ENCODE data around the gene CRLF1.
"Not testable (repeated sequence)": the region's sequence is repeated elsewhere in the genome, so short reads cannot be mapped to it uniquely, and the experiment has no call there.

The CRLF1 gene

DNA sequence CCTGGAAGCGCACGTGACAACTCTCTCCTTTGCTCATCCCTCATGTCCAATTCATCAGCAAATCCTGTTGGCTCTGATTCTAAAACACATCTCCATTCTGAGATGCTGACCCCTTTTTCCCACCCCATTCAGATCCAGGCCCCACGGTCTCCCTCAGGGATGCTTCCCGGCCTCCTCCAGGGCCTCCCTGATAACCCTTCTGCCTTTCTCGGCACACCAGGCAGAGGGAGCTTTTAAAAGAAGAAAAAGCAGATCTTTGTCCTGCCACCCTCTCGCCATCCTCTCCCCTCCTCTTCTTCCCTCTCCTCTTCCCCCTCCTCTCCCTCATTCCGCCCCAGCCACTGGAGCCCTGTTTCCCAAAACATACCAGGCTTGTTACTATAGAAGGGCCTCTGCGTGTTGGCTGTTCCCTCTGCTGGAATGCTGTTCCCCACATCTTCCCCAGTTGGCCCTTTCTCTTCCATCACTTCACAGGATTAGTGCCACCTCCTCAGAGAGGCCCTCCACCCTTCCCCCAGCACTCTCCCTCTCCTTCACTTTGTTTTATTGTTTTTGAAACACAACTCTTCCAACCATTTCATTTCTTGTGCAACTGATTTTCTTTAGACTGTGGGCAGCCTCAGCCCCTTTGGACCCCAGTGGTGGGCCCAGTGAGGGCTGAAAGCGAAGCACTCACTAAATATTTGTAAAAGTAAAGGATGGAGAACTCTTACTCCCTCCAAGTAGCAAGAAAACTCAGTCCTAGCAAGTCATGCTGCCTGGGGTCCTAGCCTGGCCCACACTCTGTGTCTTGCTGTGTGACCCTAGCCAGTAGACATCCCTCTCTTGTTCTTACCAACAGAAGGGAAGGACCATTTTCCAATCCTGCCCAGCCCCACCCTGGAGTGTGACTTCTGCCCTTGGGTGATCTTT is 2.5 kb upstream of the CRLF1 start:
- no peak for DNase-seq (ENCODE audit: low spot score)

DNA sequence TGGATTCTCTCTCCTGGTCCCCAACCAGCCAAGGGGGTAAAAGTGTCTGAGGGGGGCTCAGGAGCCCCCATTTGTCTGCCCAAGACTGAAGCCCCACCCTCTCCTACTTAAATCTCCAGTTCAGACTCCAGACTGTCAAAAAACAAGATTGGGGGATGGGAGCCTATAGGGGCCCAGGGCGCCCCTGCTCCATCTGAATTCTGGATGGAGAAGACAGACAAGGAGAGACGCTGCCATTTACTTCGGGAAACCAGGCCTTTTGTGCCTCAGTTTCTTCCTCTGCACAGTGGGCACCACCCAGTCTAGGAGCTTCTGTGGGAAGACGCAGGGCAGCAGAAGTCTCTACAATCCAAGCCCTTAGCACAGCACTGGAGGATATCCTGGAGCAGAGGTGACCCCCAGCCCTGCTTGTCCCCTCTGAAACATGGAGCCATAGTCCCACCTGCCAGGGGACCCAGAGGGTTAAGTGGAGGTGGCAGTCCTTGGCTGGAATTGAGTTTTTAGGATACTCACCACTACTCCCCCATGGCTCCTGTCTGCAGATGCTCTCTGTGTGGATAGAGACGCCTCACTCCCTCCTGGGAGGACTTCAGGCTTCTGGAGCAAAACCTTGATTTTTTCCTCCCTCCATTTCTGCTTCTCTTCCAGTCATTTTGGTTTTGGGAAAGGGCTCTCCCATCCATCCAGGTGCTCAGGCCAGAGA is 1.7 kb upstream of the CRLF1 start:
- DNase-seq (ENCODE audit: low spot score) = no peak

DNA sequence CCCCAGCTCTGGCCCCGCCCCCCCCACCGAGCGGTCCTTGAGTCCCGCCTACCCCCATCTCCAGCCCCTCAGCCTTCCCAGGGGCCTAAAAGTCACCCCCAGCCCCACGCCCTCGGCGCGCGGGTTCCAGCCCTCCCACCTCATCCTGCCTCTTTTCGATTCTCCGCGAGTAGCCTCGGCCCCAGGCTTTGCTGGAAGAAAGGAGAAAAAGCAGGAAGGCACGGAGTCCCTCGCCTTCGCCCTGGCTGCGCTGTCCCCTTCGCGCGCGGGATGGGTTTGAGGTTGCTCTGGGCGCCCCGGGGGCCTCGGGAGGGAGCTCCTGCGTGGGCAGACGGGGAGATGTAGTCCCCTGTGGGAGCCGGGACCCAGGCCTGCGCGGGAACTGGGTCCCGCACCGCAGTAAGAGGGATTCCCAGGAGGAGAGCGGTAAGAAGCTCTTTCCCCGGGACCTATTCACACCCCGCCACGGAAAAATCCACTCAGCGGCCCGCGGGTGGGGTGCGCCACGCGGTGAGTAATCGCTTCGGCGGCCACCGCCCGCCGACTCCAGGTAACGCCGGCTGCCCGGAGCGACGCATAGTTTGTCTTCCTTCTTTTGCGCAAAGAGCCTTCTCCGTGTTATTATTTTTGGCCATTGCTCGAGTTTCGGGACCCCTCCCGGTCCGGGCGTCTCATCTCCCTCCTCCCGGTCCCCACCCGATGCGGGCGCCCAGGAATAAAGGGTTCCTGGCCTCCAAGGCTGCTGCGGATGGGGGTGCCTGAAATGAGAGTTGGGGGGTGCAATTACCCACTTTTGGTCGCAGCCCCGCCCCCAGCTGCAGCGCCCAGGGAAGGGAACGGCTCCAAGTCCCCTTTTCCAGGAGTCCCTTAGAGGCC is 865 bp upstream of the CRLF1 start:
- DNase-seq (ENCODE audit: low spot score) = no peak

DNA sequence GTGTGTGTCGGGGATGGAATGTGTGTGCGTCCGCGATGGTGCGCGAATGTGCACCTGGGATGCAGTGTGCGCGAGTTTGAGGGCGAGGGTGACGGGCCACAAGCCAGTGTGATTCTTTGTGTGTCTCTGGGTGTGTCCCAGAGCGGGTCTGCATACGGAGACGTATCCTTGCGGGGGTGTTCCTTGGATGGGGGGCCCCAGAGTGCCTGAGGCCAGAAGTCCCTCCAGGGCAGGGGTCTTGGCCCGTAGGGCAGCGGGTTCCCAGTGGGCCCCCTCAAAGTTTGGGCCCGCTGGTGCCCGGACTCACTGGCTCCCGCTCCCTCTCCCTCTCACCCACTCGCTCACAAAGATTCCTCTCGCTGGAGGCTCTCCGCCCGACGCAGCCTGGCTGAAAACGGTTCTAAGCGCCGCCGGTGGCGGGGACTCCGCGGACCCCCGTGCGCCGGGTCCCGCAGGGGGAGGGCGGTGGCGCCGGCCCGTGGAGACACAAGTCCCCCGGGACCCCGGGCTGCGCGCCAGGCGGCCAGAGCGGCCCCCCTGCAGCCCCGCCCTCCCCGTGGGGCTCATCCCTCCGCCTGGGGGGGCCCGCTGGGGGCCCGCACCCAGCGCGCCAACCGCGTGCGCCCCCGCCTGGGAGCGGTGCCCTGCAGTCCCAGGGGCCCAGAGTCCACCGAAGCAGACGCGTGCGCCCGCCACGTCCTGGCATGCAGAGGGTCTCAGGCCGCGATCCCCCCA is 886 bp downstream of the CRLF1 start:
- DNase-seq (ENCODE audit: low spot score) = no peak

DNA sequence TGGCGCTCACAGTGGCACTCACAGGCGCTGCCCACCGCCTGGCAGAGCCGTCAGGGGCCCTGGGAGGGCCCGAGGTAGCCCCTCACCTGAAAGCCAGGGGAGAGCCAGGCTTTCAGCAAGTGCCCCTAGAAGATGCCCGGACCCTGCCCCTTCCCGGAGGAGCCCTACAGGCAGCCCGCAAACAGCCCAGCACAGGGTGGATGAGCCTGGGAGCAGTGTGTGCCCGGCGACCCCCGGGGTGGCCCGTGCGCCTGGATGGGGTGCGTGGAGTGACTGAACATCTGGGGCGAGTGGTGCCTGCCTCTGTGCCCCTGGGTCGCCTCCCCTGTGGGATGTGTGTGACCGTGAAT is 1.4 kb downstream of the CRLF1 start:
- DNase-seq (ENCODE audit: low spot score) = no peak

DNA sequence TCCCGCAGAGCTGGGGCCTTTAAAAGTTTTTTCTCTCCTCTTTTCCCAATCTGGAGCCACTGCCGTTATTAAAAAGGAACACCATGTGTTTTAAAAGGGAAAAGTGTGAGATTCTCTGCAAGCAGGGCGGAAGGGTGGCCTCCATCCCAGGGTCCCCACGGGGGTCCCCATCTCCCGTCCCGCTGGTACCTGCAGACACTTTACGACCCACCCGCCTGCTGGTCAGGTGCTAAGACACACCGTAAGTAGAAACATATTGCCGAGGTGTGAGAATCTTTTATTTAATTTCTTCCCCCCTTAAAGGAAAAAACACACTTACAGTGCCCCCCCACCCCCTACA is 1.8 kb downstream of the CRLF1 start:
- DNase-seq (ENCODE audit: low spot score) = no peak

DNA sequence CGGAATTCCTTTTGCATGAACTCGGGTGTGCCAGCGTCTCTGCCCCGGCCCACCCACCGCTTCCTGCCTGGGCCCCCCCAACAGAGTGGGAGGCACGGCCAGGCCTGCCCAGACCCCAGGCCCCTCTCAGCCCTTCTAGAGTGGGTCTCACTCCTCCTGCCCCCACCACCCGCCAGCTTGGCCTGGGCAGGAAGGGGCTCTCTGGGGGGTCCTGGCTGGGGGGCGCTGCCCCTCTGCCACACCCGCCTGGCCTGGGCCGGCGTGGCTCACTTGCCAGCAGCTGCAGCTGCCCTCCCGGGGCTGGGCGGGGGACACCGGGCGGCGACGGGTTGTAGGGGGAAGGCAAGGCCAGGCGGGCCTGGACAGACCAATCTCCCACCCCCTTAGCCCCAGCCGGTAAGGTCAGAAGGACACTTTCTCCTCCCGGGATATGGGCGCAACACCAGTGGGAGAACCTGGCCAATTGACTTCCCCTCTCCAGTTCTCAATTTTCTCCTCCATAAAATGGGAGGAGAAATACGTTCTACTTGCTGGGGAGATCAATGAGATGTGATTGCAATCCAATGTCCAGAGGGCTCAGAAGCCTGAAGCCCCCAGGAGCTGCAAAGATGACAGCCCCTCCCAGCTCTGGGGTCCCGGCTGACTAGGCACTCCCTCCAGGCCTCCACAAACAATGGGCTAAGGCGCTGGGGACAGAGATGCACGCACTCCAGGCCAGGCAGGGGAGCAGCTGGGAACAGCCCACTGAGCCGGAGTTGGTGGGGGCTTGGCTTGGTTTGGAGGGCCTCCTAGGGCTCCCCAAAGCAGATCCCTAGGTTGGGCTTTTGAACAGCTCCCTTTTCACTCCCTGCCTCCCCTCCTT is 2.4 kb downstream of the CRLF1 start:
- DNase-seq (ENCODE audit: low spot score) = no peak

DNA sequence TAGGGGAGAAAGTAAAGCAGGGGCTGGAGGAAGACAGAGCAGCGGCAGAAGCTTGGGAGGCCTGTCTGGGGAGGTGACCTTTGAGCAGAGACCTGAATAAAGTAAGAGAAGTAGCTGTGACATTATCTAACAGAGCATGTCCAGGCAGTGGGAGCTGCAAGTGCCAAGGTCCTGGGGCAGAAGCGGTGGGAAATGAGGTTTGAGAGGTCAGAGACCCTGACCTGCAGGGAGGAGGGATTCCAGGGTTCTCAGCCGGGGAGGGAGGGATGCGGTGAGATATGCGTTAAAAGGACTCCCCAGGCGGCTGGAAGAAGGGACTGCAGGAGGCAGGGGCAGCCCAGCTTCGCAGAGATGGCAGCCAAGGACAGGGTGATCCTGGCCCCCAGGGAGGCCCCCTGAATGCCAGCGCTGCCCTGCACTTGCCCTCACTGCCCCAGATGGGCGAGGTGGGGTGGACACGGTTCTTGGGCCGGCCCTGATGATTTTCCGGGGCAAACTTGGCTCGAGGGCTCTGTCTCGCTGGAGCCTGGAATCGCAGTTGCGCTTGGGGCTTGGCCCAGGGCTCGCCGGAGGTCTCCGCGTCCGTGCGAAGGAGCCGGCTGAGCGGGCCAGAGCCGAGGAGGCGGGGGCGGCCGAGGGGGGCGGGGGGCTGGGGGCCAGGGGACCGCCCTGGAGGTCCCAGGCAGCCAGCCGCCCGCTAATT is 3.2 kb downstream of the CRLF1 start:
- DNase-seq (ENCODE audit: low spot score) = no peak

DNA sequence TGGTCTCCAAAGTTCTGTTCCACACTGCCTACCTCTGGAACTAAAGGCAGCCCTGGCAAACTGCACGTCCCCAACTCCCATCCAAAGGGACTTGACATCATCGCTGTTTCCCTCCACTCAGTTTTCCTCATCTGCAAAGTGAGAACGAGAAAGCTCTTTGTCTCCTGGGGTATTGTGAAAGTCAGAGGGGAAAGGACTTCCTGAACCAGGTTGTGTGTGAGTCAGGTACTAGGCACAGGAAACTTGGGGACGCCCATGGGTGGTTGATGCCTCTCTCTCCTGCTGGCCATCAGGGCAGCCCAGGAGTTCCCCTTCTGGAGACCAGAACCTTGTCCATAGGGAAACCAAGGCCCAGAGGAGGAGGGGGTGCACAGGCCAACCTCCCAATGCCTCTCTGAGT is 4.7 kb downstream of the CRLF1 start:
- DNase-seq (ENCODE audit: low spot score) = no peak

DNA sequence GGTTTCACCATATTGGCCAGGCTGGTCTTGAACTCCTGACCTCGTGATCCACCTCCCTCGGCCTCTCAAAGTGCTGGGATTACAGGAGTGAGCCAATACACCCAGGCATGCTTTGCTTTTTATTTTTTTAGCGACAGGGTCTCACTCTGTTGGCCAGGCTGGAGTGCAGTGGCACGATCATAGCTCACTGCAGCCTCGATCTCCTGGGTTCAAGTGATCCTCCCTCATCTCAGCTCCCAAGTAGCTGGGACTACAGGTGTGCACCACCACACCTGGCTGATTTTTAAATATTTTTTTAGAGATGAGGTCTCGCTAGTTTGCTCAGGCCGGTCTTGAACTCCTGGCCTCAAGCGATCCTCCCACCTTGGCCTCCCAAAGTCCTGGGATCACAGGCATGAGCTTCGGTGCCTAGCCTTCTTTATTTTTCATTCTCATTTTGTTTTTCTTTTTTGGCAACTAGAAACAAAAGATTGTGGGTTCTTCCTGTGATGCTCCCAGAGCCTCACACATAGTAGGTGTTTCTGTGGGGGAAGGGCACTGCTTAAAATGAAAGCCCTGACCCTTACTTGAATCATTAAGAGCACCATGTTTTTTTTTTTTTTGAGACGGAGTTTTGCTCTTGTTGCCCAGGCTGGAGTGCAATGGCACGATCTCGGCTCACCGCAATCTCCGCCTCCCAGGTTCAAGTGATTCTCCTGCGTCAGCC is 5.8 kb downstream of the CRLF1 start:
- not testable (repeated sequence) for DNase-seq (ENCODE audit: low spot score)

DNA sequence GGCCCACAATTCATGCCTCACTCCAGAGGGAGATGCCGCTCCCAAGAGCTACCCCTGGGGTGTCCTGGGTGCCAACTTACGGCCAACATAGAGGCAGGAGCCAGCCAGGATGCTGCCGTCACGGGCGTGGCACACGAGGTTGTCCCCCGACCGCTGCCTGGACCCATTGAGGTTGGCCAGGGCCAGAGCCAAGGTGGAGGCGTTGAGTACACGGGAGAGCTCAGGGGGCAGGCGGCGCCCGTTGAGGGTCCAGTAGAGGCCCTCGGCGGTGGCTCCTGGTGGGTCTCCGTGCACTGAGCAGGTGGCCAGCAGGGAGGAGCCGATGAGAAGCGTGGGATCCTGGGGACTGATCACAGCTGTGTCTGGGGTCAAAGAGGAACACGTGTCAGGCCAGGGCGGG is 7.1 kb downstream of the CRLF1 start:
- no peak for DNase-seq (ENCODE audit: low spot score)

DNA sequence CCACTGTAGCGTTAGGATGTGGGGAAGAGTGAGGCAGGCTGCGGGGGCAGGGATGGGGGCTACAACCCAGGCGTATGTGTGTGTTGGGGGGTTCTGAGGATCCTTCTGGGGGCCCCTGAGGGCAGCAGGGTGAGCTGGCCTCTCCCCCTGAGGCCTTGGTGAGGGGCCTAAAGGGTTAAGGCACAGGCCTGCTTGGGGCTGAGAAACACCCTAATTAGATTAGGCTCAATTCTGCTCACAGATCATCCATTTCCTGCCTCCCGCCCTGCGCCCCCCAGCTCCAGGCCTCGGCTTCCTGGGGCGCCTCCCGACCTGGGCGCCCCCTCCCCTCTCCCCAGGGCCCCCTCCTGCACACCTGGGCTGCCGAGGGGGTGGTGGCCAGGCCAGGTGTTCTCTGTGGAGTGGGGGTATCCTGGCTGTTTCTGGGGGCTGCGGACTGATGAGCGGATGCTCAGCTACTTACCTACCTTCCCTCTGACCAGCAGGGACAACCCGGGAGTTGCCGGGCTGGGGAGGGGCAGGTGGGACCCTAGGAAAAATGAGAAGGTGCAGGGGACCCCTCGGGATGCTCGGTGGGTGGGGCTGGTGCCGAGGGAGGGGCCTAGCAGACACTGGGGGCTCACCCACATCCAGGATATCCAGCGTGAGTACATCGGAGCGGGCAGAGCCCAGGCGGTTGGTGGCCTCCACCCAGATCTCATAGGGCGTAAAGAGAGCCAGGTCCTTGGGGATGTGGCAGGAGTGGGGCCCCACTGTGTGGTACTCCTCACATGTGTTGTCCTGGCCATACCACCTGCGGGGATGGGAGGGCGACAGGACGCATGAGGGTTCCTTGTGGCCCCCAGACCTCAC is 8.6 kb downstream of the CRLF1 start:
- DNase-seq (ENCODE audit: low spot score) = no peak

DNA sequence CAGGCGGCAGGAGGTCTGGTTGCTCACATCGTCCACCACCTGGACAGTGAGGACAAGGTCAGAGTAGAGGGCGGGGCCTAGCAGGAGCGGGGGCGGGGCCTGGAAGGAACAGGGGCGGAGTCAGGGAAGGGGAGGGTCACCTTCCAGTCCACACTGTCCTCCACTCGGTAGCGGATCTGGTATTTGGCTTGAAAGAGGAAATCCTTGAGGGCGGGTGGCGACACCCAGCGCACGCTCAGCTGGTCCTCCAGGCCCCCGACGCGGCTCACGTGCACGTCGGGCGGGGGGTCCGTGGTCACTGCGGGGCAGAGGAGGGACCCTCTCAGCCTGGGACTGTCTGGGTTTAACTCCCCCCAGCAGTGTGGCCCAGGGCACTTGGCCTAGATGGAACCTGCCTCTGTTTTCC is 9.8 kb downstream of the CRLF1 start:
- no peak for DNase-seq (ENCODE audit: low spot score)

DNA sequence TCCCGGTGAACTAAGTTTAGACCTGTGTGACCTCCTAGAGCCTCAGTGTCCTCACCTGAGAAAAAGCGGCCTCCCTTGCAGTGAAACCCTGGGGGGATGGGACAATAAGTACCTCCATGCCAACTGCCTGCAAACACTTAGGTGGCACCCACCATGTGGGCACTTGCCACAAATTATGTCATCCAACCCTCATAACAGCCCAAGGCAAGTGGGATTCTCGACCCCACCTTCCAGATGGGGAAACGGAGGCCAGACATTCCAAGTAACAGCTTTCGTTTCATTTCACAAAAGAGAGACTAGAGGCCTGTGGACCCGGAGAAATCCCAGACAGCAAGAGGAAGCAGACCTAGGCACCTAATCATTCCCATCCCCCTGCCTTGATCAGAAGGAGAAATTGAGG is 11.1 kb downstream of the CRLF1 start:
- DNase-seq (ENCODE audit: low spot score) = no peak

DNA sequence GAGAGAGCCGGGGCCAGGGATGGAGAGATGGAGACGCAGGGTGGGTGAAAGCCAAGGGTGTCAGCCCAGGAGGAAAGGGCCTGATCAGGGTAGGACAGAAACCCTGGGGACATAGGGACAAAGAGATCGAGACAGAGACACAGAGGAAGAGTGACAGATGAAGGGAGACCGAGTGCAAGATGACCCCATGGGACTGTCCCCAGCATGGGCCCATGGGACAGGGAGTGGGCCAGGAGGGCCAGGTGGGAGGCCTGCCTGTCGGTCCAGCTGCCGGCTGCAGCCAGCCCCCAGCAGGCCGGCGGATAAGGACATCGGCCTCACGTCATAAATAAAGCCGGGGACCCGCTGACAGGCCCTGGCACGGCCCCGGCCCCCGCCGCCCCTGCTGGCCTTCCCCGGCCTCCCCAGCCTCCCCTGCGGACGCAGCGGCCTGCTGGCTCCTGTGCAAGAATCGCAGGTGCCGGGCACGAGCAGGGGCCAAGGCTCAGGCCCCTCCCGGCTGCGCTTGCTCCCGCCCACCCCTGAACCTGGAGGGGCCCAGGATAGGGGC is 11.7 kb downstream of the CRLF1 start:
- no peak for DNase-seq (ENCODE audit: low spot score)

DNA sequence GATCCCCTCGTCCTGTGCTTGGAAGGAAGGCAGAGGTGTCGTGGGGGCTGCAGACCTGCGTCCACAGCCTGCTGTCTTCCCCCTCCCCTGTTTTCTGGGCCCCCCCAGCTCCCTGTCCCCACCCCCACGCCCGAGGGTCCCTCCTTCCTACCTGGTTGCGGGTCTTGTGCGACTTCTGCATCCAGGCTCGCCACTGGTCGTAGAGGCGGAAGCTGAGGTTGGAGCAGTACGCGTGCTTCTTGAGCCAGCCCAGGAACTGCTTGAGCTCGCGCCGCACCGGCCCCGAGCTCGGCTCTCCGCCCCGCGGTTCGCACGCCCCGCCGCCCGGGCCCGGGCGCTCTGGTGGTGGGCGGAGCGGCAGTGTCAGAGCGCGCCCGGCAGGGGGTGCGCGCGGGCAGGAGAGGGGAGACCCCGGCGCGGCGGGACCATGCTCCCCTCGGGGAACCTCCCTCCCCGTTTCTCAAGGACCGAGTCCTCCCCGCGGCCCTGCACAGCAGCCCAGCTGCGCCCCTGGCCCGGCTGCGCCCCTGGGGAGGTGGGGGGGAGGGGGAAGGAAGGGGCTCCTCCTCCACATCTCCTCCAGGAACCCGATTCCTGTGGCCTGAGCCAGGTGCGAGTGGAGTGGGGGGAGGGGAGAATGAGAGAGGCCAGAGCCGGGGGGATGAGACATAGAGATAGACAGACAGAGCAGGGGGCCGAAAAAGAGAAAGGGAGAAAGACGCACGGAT is 12.3 kb downstream of the CRLF1 start:
- DNase-seq (ENCODE audit: low spot score) = peak; percentile 62

DNA sequence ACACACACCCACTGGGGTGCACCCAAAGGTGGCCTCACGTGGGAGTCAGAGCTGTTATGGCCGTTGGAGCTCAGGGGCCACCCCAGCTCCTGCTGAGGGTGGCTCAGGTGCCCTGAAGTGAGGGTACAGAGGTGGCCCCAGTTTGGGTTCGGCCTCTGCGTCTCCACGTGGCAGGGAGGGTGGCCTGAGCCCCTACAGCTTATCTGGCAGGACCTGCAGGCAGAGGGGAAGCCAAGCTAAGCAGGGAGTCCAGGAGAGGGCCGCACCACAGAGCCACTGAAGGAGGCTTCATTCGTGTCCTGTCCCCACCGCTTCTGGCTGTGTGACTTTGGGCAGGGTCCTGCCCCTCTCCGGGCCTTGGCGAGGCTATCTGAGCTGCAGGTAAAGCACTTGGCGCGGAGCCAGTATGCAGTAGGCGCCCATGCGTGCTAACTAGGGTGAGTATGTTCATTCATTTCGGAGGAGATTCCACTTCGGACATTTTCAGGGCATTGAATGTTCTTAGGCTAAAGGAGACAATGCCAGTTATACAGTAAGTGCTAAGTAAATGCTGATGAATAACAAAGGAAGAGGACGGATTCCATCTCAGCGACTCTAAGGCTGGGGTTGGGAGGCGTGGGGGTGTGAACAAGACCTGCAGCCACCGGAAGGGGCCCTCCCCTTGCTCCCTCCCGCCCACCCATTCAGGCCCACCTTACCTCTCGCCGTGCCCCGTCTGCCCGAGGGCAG is 13.1 kb downstream of the CRLF1 start:
- no peak for DNase-seq (ENCODE audit: low spot score)
